A172 (cell line): Measurements from ENCODE around the gene AP3S2. TPM values are rescaled to one million over a fixed set of nuclear protein-coding genes. Genes with fewer than 3 reads are reported as not detected.
"Not testable (repeated sequence)": the region's sequence is repeated elsewhere in the genome, so short reads cannot be mapped to it uniquely, and the experiment has no call there.

ENCODE experiments used
- DNase-seq: peaks from one replicate; pipeline ENCODE4 v3.0.0-alpha.2; 2015; ENCODE audit warnings: low spot score
- total RNA-seq: library from RNA; depleted of rRNA; stranded (reverse); fragments of >200 nt; shearing (Covaris generic); gene quantifications from 2 replicates; pipeline ENCODE4 v1.2.3, GENCODE V29; 2014; rRNA removed

AP3S2 gene
- 67.8 and 81.9 TPM in 2 replicates for total RNA-seq

DNA sequence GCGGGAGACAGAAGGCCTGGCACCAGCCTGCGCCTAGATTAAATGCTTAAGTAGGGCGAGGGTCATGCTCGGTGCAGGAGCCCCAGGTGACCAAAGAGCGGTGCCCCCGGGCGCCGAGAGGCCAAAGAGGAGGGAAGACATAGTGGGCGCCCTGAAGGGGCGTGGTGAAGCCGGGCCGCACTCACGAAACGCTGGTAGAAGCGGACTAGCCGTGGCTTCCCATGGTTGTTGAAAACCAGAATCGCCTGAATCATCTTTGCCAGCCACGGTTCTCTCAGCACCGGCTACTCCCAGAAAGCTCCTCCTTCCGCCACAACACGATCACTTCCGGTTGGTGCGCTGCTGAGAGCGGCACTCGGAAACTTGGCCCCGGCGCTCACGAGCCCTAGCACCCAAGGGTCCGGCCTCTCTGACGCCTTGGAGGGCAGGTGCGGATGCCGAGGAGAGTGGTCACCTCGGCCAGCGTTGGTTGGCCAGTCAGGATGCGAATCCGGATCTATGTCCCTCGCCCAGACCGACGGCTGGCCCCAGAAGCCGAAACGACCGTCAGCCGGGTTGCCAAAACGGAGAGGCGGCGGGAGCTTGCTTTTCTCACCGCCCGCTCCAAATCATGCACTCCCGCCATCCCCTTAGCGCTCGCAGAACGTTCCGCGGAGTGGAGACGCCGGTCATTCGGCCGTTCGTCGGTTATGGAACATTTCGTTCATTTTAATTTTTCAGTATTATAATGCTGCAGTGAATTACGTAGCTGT is at the start of gene AP3S2:
TSS of gene AP3S2 (minus strand) at position 299 of the 752 bp plus-strand sequence. CDS start at position 254, 45 bp downstream.
- DNase-seq = peak; percentile 89

DNA sequence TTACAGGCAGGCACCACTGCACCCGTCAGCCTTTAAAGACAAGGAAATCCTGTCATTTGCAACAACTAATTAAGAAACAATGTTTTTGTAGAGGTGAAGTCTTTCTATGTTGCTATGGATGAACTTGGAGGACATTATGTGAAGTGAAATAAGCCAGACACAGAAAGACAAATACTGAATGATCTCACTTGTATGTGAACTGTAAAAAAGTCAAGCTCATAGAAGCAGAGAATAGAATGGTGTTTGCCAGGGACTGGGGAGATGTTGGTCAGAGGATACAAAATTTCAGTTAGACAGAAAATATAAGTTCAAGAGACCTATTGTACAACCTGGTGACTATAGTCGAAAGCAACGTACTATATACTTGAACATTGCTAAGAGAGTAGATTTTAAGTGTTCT is 46.1 kb upstream of the AP3S2 start:
- no peak for DNase-seq

DNA sequence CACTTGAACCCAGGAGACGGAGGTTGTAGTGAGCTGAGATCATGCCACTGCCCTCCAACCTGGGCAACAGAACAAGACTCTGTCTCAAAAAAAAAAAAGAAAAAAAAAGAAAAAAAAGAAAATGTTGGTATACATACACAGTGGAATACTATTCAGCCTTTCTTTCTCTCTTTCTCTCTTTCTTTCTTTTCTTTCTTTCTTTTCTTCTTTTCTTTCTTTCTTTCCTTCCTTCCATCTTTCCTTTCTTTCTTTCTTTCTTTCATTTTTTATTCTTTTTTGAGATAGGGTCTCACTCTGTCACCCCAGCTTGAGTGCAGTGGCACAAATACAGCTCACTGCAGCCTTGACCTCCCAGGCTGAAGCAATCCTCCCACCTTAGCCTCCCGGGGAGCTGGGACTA is 45.6 kb upstream of the AP3S2 start:
- DNase-seq = not testable (repeated sequence)

GRCh38 chr15:89937365-89938350 is 43.9 kb upstream of the AP3S2 start:
- no peak for DNase-seq

DNA sequence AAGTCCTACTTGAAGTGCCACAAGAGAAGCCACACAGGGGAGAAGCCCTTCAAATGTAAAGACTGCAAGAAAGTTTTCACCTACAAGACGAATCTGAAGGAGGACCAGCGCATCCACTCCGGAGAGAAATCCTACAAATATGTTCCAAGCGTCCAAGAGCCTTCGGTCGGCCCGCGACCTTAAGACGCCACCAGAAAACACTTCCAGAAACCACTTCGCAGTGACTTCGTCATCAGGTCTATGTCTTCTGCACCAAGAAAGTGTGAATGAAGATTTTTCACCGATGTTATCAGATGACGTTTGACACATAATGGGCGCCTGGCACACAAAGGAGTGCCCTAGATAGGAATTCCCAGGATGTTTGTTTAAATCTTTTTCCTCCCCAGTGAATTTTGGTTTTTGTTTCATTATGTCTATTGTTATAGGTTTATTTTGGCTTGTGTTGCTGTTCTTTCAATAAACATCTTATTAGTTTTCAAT is 43.0 kb upstream of the AP3S2 start:
- DNase-seq = no peak

- no peak for DNase-seq
Measured at GRCh38 chr15:89936051-89936785, 42.4 kb upstream of the AP3S2 start.

- no peak for DNase-seq
Measured at GRCh38 chr15:89932880-89933279, 39.1 kb upstream of the AP3S2 start.

- no peak for DNase-seq
Measured at GRCh38 chr15:89928421-89928820, 34.6 kb upstream of the AP3S2 start.

GRCh38 chr15:89926158-89926557 is 32.4 kb upstream of the AP3S2 start:
- DNase-seq = no peak

- DNase-seq = no peak
Measured at GRCh38 chr15:89917442-89918101, 23.8 kb upstream of the AP3S2 start.

DNA sequence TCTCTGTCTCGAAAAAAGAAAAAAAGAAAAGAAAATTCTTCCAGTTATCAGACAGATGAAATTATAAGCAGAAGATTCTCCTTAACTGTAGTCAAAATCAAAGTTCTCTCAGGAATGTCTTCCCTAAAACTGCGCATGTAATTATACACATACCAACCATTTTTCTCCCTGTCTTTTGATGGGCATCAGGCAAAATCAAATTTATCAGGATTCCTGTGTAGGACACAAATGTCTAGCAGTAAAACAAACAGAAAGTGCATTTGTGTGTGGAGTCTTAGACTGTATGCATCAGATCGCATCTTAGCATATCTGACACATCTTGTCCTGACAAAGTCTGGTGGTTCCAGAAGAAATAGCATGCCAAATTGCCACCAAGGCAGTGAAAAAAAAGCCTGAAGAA is 22.9 kb upstream of the AP3S2 start:
- DNase-seq = no peak

- no peak for DNase-seq
Measured at GRCh38 chr15:89912674-89913396, 19.0 kb upstream of the AP3S2 start, which contains the start of gene ARPIN. Gene ARPIN (minus strand): TSS chr15:89912952. CDS start chr15:89912835, 117 bp downstream.

DNA sequence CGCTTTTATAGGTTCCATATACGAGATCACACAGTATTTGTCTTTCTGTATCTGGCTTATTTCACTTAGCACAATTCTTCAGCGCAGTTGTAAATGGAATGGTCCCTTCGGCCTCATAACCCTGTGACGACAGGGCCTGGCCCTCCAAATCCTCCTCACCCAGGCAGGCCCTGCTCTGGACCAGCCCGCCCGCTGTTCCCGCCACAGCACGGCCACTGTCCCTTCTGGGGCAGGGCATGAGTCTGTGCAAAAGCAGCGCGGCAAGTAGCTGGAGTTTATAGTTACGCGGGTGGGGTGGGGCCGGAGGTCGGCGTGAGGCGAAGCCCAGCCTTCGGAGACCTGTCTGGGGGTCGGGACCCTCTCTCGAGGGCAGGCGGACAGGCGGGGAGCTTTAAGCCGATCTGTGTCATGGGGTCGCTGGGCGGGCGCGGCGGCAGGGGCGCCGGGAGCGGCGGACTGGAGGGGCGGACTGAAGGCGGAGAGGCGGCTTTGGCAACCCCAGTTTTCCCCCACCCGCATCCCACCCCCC is 18.4 kb upstream of the AP3S2 start:
- no peak for DNase-seq

GRCh38 chr15:89910891-89911626 is 17.3 kb upstream of the AP3S2 start:
- no peak for DNase-seq

DNA sequence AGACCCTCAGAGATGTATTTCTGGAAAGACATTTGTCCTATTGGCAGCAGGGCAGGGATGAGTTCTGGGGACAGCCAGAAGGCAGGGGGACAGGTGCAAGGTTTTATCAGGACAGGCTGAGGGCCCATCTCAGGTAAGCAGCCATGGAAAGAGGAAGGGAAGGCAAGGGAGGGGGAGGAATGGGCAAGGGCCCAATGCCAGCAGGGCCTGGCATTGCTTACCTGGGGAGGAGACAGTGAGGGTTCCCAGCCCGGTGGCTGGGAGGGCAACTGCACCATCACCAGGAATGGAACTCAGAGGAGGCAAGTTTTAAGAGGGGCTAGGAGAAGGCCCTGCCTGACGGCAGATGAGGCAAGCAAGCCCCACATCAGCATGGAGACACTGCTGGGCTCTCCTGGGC is 15.8 kb upstream of the AP3S2 start:
- DNase-seq = no peak

DNA sequence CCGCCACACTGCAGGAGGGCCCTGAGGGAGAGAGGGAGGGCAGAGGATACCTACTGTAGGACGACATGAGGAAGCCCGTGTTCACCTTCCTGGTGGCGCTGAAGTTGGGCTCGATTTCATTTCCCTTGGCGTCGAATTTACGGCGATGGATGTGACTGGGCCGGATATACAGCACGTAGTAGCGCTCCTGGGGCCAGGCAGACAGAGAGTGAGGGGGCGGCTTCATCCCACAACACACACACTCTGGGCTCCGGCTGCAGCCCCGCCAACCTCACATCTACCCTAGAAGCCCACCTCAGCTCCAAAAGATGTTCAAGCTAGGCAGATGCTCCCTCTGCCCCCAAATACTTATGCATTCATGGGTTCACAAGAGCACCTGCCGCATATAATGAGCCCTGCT is 14.4 kb upstream of the AP3S2 start:
- no peak for DNase-seq

DNA sequence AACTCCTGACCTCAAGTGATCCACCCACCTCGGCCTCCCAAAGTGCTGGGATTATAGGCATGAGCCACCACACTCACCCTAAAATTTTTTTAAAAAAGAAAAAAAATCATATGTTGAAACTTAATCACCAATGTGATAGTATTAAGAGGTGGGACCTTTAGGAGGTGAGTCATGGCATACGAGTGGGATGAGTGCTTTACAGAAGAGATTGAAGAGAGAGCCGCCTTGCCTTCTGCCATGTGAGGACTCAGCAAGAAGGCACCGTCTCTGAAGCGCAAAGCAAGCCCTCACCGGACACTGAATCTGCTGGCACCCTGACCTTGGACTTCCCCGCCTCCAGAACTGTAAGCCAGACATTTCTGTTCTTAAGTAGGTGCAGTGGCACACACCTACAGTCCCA is 13.5 kb upstream of the AP3S2 start:
- DNase-seq = no peak

DNA sequence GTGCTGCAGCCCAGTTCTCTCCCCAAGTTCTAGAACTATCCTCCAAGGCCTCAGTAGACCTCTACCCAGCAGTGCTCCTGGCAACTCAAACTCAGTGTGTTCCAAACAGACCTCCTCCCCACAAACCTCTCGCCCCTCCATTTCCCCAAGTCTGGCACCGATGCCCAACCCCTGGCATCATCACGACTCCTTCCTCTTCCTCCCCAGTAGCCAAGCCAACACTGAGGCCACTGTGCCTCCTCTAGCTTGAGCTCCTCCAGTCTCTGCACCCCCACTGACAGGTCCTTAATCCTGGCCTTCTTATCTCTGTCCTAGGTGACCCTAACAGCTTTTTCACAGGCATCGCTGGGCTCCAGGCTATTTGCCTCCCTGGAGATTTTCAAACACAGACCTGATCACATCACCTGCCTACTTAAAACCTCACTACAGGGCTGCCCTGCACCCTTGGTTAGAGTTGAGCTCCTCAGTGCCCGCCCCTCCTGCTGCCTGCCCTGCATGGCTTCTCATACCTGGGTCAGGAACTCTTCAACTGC is 12.1 kb upstream of the AP3S2 start:
- DNase-seq = no peak

DNA sequence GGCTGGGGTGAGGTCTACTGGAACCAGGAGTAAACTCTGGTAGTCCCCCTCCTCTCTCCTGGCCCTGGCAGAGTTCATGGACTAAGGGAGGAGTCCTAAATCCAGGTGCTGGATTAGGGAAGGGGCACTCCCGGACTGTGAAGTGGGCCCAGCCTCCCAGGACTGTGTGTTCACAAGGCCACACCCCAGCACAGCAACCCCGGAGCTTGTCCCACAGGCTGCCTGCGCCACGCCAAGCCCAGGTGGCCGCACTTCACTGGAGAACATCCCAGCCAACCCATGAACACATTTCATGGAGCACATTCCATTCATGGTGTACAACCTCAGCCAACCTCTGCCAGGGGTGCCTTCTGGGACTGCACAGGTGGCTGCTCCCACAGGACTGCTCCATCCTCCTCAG is 10.7 kb upstream of the AP3S2 start:
- DNase-seq = no peak

DNA sequence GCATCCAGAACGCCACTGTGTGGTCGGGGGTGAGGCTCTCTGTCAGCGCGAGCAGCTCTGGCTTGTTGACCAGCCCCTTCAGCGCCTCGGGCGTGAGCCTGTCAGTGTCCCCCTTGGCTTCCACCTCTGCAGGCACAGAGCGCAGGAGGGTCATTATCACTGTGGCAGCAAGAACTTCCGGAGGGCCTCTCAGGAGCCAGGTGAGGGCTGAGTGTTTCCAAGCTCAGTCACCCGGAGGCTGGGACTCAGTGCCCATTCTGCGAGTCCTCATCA is 10.0 kb upstream of the AP3S2 start:
- no peak for DNase-seq
